Activated CD4-positive, alpha-beta memory T cell treated with anti-CD3 and anti-CD28 coated beads for 36 hours (primary cell): ENCODE results near the gene CLDND2. TPM values are rescaled to one million over a fixed set of nuclear protein-coding genes. Genes with fewer than 3 reads are reported as not detected.
A peak's percentile ranks its signal among the peaks of the same experiment; 100 is the strongest.

ENCODE experiments used
- CTCF ChIA-PET: fragments of 350-600 bp; sonication (Branson Sonifier 250); formaldehyde crosslinking; loops from one replicate; lab custom pipeline; 2021; ENCODE audit warnings: antibody characterized with exemption, inconsistent platforms; lab: Charles Lee
- POLR2A ChIA-PET: fragments of 350-600 bp; sonication (Branson Sonifier 250); formaldehyde crosslinking; loops from one replicate; lab custom pipeline; 2021; ENCODE audit warnings: antibody characterized with exemption; lab: Charles Lee
- DNase-seq: peaks from one replicate; pipeline ENCODE4 v3.0.0-alpha.2; 2020
- H3K27ac Mint-ChIP-seq: one replicate; pipeline ENCODE4 v1.8.0; 2021; ENCODE audit warnings: mixed read lengths
- H3K27me3 Mint-ChIP-seq: one replicate; pipeline ENCODE4 v1.8.0; 2021; ENCODE audit warnings: mixed read lengths
- H3K36me3 Mint-ChIP-seq: one replicate; pipeline ENCODE4 v1.8.0; 2021; ENCODE audit warnings: mixed read lengths
- H3K4me1 Mint-ChIP-seq: one replicate; pipeline ENCODE4 v1.8.0; 2021; ENCODE audit warnings: low read depth, mixed read lengths
- H3K4me3 Mint-ChIP-seq: one replicate; pipeline ENCODE4 v1.8.0; 2021; ENCODE audit warnings: mild to moderate bottlenecking, mixed read lengths
- H3K9me3 Mint-ChIP-seq: one replicate; pipeline ENCODE4 v1.8.0; 2021; ENCODE audit warnings: mixed read lengths
- intact Hi-C: fragments of 100-400 bp; cut with micrococcal nuclease; formaldehyde crosslinking; loops from one replicate; pipeline ENCODE4 v1.15.1; 2023
- total RNA-seq, 2 experiments: library from RNA; stranded (reverse); gene quantifications; one replicate each; pipeline ENCODE4 v1.2.3, GENCODE V29; 2021

The CLDND2 gene
- total RNA-seq, 2 experiments from 2014 or later: 2.8 to 4.8 TPM

DNA sequence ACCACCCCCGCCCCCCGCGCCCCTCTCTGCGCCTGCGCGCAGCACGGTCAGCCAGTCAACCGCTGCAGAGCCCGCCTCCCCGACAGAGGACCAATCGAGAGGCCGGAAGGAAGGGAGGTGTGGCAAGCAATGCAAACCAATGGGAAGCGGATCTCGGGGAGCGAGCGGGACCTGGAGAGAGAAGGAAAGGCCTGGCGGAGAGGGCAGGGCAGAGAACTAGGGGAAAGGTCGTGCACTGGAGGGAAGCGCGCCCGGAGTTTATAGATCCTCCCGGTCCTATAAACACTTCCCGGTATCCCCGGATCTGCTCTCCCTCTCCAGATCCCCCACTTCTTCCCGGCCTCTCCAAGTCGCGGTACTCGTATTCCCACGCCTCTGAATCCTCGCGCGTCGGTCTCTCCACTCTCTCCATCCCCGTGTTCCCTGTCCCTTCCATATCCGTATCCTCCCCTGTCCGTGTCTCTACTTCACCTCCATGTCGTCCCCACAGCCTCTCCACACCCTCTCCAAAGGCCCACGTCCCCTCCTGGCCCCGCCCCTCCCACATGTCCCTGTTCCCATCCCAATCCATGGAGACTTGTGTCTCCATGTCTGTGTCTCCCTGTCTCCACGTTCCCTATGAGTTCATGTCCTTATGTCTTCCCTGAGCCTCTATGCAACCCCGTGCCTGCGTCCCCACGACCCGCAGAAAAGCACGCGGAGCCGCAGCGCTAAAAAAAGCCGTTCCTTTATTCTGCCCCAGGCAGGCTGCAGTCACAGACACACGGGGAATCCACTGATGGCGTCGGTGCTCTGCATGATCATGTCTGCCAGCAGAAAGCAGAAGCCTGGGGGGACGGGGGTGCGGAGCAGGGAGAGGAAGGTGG lies 2.2 kb downstream of the CLDND2 start:
- CTCF ChIA-PET: interaction anchor here (0.8 to 1.6 kb wide), 4 partner anchors 27 to 32 kb away, joined by 3 to 12 read pairs (median 3); no protein-coding TSS in a partner anchor
- Mint-ChIP-seq H3K27me3 (no peaks in the 10 kb centered on the region), H3K36me3 (peaks cover 23% of the 10 kb centered on the region), H3K9me3 (no peaks in the 10 kb centered on the region), H3K4me1 (peaks cover 51% of the 10 kb centered on the region), H3K4me3 (peak overlapping the region; percentile 99), H3K27ac (peak overlapping the region; percentile 96)
- POLR2A ChIA-PET: interaction anchor here (1.2 to 2.9 kb wide), 4 partner anchors 24 to 28 kb away, joined by 3 to 22 read pairs (median 12); partner anchors contain the start of gene VSIG10L
- intact Hi-C loops: loop anchor here (1.0 kb wide), 3 partner anchors 27 to 75 kb away; no protein-coding TSS in a partner anchor
- peak; percentile 98 for DNase-seq

DNA sequence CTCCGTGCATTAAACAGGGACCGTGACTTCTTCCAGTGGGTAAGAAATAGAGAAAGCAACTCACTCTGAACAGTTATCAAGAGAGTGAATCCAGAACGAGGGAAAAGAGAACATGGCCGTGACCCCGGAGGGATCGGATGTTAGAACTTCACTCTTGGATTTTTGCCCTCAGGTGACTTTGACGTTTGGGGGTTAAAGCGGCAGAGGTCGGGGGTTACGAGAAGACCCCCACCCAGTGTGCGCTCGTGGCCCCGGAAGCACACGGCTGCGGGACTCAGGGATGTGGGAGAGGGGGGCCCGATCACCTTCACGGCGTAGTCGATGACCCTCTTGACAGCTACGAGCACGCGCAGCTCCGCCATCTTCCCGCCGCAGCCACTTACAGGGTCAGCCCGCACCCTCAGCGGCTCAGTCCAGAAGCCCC lies 2.8 kb downstream of the CLDND2 start, which contains the start of gene ETFB:
Gene ETFB (minus strand): TSS at position 424 of the 424 bp plus-strand sequence. CDS start 62 bp downstream, at position 362.
- DNase-seq: no peak
- ChIA-PET CTCF (interaction anchor here (0.5 to 1.2 kb wide), 7 partner anchors 11 to 295 kb away, joined by 3 to 5 read pairs (median 3); no protein-coding TSS in a partner anchor), POLR2A (interaction anchor here (1.1 to 1.7 kb wide), 4 partner anchors 11 to 29 kb away, joined by 3 to 17 read pairs (median 4); partner anchors contain the start of gene VSIG10L)
- Mint-ChIP-seq H3K4me3 (peak within 1 kb of the TSS; percentile 99), H3K9me3 (no peaks in the 10 kb centered on the region), H3K27ac (peak within 1 kb of the TSS; percentile 96), H3K27me3 (no peaks in the 10 kb centered on the region), H3K4me1 (peaks cover 47% of the 10 kb centered on the region), H3K36me3 (peaks cover 21% of the 10 kb centered on the region)
- intact Hi-C loops: loop anchor here (1.0 kb wide), 1 partner anchor 75 kb away; no protein-coding TSS in a partner anchor

DNA sequence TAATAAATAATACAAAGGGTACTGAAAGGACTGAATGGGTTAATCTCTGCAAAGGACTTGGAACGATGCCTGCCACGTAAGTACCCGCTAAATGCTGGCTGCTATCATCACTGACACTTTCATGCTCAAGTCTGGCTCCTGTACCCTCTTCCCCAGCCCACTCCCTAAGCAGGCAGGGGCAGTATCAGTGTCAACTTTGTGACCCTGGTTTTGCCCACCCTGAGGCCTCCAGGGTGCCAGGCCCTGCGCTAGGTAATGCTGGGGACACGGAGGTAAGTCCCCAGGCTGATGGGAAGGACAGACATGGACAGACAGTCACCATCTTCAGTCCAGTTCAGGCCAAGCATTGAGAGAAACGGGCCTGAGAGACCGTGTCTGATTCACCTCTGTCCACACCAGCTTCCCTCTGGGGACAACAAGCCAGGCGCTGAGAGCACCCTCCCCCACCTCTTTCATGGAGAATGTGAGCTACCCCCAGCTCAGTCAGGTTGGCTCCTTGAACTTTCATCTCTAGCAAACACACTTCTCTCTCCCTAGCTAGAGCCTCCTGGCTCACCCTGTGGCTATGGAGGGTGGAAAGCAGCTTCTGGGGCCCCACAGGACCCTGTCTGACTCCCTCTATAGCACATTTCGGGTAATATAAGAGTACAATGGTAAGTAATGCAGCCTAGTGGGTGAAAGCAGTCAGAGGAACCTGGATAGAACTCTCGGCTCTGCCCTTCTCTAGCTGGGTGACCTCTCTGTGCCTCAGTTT lies 3.4 kb downstream of the CLDND2 start:
- DNase-seq: peak; percentile 43
- ChIA-PET POLR2A (interaction anchor here (1.1 to 1.7 kb wide), 4 partner anchors 12 to 30 kb away, joined by 3 to 17 read pairs (median 4); partner anchors contain the start of gene VSIG10L), CTCF (interaction anchor here (0.5 to 1.2 kb wide), 7 partner anchors 11 to 296 kb away, joined by 3 to 5 read pairs (median 3); no protein-coding TSS in a partner anchor)
- intact Hi-C loops: no loop called here
- Mint-ChIP-seq H3K4me3 (peak overlapping the region; percentile 99), H3K4me1 (peaks cover 45% of the 10 kb centered on the region), H3K9me3 (no peaks in the 10 kb centered on the region), H3K36me3 (peaks cover 20% of the 10 kb centered on the region), H3K27me3 (no peaks in the 10 kb centered on the region), H3K27ac (peak overlapping the region; percentile 96)

DNA sequence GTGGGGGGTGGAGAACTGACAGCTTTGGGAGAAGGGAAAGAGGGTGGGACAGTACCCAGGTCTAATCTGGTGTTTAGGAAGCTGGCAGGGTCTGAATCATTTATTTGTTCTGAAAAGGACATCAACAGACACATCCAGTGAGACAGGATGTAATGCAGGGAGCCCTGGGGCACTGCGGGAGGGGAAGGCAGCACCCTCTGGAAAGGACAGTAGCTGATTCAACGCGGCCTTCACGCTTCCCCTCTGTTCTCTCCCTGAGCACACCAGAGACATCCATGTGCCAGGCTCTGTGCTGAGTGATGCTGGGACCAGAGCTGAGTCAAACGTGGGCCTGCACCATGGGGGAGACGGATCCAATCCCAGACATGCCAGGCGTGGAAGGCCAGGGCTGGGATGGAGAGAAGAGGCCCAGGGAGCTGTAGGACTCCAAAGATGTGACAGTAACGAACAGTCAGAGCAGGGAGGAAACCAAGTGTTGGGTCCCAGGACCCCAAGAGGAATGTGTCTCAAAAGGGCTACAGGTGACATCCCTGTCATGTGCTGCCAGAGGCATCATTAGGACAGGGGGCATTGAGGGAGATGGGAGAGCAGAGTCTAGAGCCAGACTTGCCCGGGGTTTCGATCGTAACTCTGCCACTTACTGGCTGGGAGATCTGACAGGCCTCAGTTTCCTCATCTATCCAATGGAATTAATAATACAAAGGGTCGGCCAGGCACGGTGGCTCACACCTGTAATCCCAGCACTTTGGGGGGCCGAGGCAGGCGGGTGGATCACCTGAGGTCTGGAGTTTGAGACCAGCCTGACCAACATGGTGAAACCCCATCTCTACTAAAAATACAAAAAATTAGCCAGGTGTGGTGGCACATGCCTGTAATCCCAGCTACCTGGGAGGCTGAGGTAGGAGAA lies 4.3 kb downstream of the CLDND2 start:
- Mint-ChIP-seq H3K4me1 (peaks cover 44% of the 10 kb centered on the region), H3K4me3 (peak overlapping the region; percentile 63), H3K36me3 (peaks cover 18% of the 10 kb centered on the region), H3K9me3 (no peaks in the 10 kb centered on the region), H3K27me3 (no peaks in the 10 kb centered on the region), H3K27ac (peak overlapping the region; percentile 64)
- ChIA-PET CTCF (interaction anchor here (1.2 kb wide), 1 partner anchor 10 kb away, joined by 5 read pairs; no protein-coding TSS in a partner anchor), POLR2A (no interaction called here)
- no peak for DNase-seq
- intact Hi-C loops: no loop called here

DNA sequence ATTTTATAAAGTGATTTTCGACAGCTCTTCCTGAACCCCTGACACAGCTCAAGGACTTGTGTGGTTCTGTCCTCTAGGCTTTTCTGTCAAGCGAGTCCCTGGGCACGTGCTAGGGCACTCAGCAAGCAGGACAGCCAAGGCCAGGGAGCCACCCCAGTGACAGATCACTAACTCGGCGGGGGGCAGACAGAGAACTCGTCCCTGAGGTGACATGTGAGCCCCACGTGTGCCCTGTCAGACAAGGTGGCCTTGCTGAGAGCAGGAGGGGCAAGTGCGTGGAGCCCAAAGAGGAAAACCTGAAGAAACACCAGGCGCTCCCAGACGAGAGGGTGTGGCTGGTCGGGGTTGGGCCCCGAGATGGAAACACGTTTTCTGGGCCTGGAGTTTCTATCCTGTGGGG lies 7.6 kb downstream of the CLDND2 start:
- Mint-ChIP-seq H3K36me3 (peaks cover 15% of the 10 kb centered on the region), H3K27me3 (no peaks in the 10 kb centered on the region), H3K9me3 (no peaks in the 10 kb centered on the region), H3K27ac (no peak overlapping the region), H3K4me1 (peaks cover 53% of the 10 kb centered on the region), H3K4me3 (no peak overlapping the region)
- ChIA-PET POLR2A (no interaction called here), CTCF (interaction anchor here (1.1 kb wide), 1 partner anchor 60 kb away, joined by 3 read pairs; no protein-coding TSS in a partner anchor)
- DNase-seq: no peak
- intact Hi-C loops: no loop called here

DNA sequence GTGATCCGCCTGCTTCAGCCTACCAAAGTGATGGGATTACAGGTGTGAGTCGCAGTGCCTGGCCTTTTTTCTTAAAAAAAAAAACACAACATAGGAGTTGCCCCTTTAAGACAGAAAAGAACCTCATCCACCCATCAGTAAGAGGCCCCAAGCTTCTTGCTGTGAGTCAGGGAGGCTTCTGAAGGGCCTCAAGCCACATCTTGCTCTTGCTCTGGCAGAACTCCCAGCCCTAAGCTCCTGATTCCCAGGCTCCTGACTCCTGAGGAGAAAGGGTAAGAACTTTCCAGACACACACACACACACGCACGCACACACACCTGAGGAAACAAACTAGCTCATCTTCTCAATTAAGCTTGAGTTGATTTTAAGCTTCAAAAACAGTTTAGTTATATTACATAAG lies 9.5 kb downstream of the CLDND2 start:
- ChIA-PET POLR2A (interaction anchor here (1.2 kb wide), 1 partner anchor 18 kb away, joined by 9 read pairs; no protein-coding TSS in a partner anchor), CTCF (interaction anchor here (0.7 to 1.3 kb wide), 5 partner anchors 11 to 155 kb away, joined by 3 to 4 read pairs (median 3); partner anchors contain the start of gene VSIG10L)
- peaks cover 17% of the 10 kb centered on the region for H3K36me3 Mint-ChIP-seq
- DNase-seq: no peak
- peaks cover 56% of the 10 kb centered on the region for H3K4me1 Mint-ChIP-seq
- no peaks in the 10 kb centered on the region for H3K9me3 Mint-ChIP-seq
- no peak overlapping the region for H3K27ac Mint-ChIP-seq
- no peaks in the 10 kb centered on the region for H3K27me3 Mint-ChIP-seq
- H3K4me3 Mint-ChIP-seq: no peak overlapping the region
- intact Hi-C loops: no loop called here

DNA sequence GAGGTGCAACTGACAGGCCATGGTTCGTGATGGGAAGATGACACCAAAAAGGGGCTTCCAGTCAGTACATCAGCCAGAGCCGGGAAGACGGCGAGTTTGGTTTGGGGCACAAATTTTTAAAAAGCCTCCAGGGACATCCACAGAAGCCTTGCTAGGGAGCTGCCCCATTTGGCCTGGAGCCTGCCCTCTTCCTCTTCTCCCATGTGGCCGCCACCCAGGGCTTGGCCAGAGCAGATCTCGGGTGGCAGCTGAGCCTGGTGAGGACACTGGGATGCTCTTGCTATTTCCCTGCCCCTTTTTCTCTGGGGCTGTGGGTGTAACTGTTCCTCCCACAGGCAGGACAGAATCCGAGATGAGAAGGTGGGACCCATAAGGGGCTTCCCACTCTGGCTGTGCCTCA lies 10.9 kb downstream of the CLDND2 start:
- Mint-ChIP-seq H3K4me3 (no peak overlapping the region), H3K27ac (no peak overlapping the region), H3K27me3 (no peaks in the 10 kb centered on the region), H3K36me3 (peaks cover 17% of the 10 kb centered on the region), H3K4me1 (peaks cover 45% of the 10 kb centered on the region), H3K9me3 (no peaks in the 10 kb centered on the region)
- ChIA-PET POLR2A (no interaction called here), CTCF (no interaction called here)
- intact Hi-C loops: no loop called here
- no peak for DNase-seq

DNA sequence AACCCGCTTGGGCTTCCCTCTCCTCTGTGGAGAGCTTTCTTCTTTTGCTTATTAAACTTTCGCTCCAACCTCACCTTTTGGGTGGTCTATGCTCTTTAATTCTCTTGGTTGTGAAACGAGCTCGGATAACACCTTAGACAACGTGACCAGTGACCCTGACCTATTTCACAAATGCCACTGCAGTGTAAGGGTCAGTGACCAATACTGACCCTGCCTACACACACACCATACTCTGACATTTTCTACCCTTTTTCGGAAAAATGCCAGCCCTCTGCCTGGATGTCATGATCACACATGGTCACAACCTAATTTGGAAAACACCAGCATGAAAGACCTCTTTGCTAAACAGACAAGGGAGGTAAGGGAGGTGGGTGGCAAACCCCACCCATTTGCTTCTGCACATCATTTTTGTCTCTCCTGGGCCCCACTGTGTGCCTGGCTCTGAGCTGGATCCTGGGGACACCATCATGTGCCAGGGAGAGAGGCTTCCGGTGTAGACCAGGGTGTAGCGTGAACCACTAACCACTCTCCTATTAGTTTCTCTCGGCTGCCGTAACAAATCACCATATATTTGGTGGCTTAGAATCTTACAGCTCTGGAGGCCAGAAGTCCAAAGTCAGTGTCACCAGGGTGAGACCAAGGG lies 12.5 kb downstream of the CLDND2 start:
- Mint-ChIP-seq H3K4me3 (no peak overlapping the region), H3K27ac (no peak overlapping the region), H3K27me3 (no peaks in the 10 kb centered on the region), H3K36me3 (peaks cover 26% of the 10 kb centered on the region), H3K9me3 (no peaks in the 10 kb centered on the region), H3K4me1 (peaks cover 38% of the 10 kb centered on the region)
- ChIA-PET CTCF (no interaction called here), POLR2A (no interaction called here)
- intact Hi-C loops: no loop called here
- no peak for DNase-seq

DNA sequence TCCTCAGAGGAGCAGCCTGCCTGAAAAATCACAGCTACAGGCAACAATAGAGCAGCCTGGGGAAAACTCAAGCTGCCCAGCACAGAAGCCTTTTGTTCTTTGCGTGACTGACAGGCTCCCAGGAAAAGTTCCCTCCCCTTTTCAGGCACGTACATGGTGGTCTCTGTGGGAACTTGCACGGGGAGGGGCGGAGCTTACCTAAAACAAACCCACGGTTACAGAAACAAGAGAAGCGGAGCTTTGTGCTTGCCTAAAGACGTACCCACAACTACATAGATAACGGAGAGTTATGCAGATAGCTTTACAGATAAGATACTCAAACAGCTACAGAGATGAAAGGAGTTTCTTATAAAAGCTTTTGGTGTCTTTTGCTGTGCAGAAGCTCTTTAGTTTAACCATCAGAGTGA lies 14.1 kb downstream of the CLDND2 start:
- H3K27ac Mint-ChIP-seq: peak overlapping the region; percentile 88
- ChIA-PET POLR2A (interaction anchor here (0.8 to 1.2 kb wide), 2 partner anchors 11 to 14 kb away, joined by 3 read pairs; no protein-coding TSS in a partner anchor), CTCF (interaction anchor here (1.2 to 1.6 kb wide), 2 partner anchors 11 to 44 kb away, joined by 4 to 5 read pairs; no protein-coding TSS in a partner anchor)
- intact Hi-C loops: no loop called here
- peaks cover 38% of the 10 kb centered on the region for H3K36me3 Mint-ChIP-seq
- H3K4me1 Mint-ChIP-seq: peaks cover 32% of the 10 kb centered on the region
- H3K27me3 Mint-ChIP-seq: no peaks in the 10 kb centered on the region
- H3K4me3 Mint-ChIP-seq: no peak overlapping the region
- peak; percentile 58 for DNase-seq
- H3K9me3 Mint-ChIP-seq: no peaks in the 10 kb centered on the region

DNA sequence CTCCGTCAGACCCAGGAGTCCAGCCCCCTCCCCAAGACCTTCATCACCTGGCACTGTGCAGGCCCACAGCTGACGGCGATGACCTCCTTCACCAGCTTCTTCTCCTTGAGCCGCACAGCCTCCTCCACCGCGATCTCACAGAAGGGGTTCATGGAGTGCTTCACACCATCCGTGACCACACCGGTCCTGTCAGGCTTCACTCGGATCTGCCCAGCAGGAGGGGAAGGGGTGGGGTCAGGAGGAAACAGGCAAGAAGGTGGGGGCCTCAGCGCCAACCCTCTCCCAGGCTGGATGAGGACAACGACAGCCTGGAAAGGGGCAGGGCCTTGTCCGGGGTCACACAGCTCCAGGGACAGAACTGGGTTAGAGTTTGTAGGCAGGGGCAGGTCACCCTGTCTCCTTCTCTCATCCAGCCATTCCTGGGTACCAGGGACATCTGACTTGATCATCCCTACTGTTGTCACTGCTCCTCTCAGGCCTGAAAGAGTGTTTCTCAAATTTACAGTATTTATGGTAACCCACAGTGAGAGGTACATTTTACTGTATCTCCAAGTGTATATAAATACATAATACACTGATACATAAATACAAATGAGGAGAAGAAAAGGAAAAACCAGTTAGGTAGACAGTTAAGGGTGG lies 14.6 kb downstream of the CLDND2 start:
- Mint-ChIP-seq H3K27me3 (no peaks in the 10 kb centered on the region), H3K9me3 (no peaks in the 10 kb centered on the region), H3K4me3 (no peak overlapping the region), H3K4me1 (peaks cover 27% of the 10 kb centered on the region), H3K36me3 (peaks cover 38% of the 10 kb centered on the region), H3K27ac (peak overlapping the region; percentile 88)
- ChIA-PET POLR2A (interaction anchor here (0.8 to 1.2 kb wide), 2 partner anchors 11 to 13 kb away, joined by 3 read pairs; no protein-coding TSS in a partner anchor), CTCF (interaction anchor here (1.2 to 1.6 kb wide), 2 partner anchors 11 to 44 kb away, joined by 4 to 5 read pairs; no protein-coding TSS in a partner anchor)
- intact Hi-C loops: no loop called here
- DNase-seq: no peak
